Caki2 (cell line): ENCODE measurements around the gene RAPGEF4. TPM values are rescaled to one million over a fixed set of nuclear protein-coding genes. Genes with fewer than 3 reads are reported as not detected.

Experiments used
- DNase-seq: peaks from one replicate; pipeline ENCODE4 v3.0.0-alpha.2; 2015; ENCODE audit warnings: low read depth
- in situ Hi-C: cut with HindIII; loops from 2 replicates; pipeline ENCODE4 v1.10.0; 2016; ENCODE audit warnings: low sequenced_read_pairs, low pct_unique_long_range_greater_than_20kb, mixed read lengths
- total RNA-seq: library from RNA; depleted of rRNA; stranded (reverse); fragments of >200 nt; shearing (Covaris generic); gene quantifications from 2 replicates; pipeline ENCODE4 v1.2.3, GENCODE V29; 2014; ENCODE audit warnings: low replicate concordance

The RAPGEF4 gene
- total RNA-seq, 1 experiment from 2014 or later, result not detected

DNA sequence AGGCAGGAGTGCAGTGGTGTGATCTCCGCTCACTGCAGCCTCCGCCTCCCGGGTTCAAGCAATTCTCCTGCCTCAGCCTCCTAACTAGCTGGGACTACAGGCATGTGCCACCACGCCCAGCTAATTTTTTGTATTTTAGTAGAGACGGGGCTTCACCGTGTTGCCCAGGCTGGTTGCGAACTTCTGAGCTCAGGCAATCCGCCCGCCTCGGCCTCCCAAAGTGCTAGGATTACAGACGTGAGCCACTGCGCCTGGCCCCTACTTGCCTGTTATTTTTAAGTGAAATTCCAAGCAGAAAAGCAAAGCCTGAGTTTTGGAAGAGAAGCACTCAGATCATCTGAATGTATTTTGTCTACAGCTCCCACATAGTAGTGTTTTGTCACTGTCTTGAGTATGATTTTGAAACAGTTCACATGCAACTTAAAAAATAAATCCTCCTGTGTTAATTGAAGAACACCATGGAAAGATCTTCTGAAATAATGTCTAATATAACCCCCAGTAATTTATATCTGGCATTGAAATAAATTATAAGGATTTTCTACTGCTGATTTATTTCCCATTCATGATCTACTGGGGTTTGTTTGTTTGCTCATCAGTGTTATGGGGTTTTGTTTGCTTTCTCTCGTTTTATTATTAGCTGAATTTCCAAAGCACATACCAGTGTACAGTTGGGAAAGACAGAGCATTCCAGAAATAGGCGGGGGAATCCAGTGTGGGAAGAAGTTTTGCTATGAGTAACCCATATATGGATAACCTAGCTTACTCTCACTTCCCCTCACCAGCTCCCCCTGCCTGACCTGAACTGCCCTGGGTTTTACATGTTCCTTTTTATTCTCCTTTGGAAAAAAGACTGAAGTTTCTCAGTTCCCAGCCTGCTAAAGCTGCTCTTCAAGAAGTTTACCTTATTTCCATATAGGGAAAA is 259.9 kb downstream of the RAPGEF4 start:
- in situ Hi-C loops, result no loop called here
- DNase-seq, result peak; percentile 33

GRCh38 chr2:172996387-172996961 is 260.8 kb downstream of the RAPGEF4 start:
- no peak for DNase-seq

GRCh38 chr2:172997031-172997430 is 261.4 kb downstream of the RAPGEF4 start:
- DNase-seq, result no peak
- in situ Hi-C loops, result no loop called here

More at GRCh38 chr2:172996387-172996961, 260.8 kb downstream of the RAPGEF4 start:
- in situ Hi-C loops, result no loop called here

DNA sequence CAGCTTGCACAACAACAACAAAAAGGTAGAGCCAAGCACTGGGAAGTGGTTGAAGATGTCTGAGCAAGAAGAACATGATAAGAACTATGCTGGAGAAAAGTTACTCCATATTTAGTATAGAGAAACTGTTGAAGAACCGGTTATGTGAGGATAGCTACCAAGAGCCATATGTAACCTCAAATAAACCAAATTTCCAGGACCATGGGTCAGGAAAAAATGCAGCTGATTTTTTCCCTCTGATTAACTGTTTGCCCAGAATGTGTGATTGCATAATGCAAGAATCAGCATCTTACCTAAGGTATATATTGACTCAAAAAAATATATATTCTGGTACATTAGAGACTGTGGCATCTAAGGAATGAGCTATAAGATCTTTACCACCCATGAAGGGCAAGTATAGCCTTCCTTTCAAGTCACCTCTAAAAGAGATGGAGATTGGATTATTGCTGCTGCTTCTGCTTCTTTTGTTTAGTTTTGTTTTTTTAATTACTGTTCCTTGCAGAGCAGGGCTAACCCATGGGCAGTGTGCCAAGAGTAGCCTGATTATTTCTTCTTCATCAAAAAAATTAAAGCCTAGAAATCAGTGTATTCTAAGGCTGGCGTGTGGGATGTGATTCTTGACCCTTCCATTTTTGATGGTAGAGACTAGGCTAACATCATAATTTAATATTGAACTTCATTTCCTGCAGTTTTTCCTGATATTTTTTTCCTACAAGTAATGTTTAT is 263.1 kb downstream of the RAPGEF4 start:
- in situ Hi-C loops, result no loop called here
- no peak for DNase-seq

DNA sequence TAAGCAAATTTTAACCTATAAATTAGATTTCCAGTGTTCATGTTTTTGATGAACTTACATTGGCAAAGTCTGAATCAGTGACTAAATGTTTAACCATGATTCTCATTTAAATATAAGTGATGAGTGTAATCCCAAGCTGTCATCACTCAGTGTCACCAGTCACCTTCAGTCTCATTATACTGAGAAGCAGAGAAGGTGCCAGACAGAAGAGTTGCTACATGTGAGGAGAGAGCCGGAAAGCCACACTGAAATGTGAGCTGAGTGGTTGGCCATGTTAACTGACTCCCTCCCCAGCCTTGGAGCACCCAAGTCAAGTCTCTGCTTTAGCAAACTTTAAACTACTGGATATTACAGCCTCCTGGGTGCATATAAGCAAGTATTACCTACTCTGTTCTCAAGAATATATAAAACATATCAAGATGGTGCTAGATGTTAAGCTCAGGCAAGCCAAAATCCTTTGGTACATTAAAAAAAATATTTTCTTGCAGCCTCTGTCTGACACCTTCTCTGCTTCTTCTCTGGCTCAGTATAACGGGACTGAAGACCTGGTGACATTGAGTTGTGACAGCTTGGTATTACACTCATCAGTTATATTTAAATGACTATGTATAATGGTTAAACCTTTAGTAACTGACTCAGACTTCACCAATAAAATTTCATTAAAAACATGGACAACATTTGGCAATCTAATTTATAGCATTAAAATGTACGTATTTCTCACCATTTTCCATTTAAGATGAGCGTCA is 264.2 kb downstream of the RAPGEF4 start:
- no peak for DNase-seq
- in situ Hi-C loops, result loop anchor here (10.0 kb wide), 1 partner anchor 245 kb away; no protein-coding TSS in a partner anchor

DNA sequence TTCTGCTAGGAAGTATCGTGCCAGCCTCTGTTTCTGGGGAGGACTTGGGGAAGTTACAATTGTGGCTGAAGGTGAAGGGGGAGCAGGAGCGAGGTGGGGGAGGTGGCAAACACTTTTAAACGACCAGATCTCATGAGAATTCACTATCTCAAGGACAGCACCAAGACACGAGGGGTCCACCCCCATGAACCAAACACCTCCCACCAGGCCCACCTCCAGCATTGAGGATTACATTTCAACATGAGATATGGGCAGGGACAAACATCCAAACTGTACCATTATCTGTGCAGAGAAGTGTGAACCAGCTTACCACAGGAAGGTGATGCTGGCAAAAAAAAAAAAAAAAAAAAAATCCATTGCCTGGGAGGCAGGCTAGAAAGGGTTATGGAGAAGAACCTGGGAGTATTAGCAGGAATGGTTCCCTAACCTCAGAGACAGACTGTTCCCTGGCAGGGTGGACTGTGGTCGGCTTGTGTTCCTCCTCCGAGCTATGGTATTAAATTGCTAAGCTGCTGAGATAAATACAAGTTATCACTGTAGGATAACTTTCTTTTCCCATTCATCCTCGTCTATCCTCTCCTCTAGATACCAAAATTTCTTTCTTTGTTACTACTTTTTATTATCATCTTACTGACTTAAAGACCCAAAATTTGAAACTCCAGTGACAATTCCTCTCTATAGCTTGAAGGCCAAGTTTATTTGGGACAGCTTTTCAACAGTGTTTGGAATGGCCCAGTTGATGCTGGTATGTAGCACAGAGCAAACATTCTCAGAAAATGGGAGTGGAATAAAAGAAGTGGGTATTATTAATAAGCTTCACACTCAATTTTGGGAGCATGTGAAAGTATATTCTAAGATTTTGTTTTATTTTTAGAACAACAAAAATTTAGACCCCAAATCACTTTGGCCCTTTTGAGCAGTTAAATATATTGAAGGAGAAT is 266.3 kb downstream of the RAPGEF4 start:
- DNase-seq, result no peak
- in situ Hi-C loops, result loop anchor here (10.0 kb wide), 1 partner anchor 243 kb away; no protein-coding TSS in a partner anchor

DNA sequence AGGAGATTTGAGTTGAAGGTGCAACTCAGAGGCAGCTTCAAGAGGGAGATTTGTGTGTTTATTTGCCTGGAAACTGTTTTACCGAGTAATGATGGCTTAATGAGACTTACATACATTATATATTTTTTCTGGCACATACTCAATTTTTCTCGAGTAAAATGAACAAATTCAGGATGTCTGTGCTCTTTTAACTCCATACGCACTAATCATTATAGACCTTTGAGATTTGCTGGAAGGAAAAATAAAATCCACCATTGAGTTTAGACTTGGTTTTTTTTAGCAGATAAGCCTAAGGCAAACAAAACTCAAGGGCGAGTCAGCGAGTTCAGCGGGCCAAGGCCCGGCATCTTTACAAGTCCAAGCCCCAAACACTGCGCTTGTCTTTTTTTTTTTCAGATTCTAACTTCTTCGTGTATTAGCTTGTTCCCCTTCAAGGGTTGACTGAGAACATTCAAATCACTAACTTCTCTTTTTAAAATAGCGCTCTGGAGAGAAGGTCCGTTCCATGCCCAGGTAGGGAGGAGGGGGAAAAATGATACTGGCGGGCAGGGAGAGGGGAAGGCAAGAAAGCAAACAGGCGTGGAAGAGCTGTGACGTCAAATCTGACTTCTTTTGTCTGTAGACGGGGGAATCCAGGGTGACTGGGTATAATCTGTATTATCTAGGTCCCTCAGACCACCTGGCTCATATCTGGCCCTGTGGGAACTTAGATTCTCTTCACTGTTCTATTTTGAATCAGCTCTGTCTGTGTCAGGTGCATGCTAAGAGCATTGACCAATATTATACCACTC is 267.3 kb downstream of the RAPGEF4 start:
- in situ Hi-C loops, result loop anchor here (10.0 kb wide), 1 partner anchor 242 kb away; no protein-coding TSS in a partner anchor
- DNase-seq, result no peak

DNA sequence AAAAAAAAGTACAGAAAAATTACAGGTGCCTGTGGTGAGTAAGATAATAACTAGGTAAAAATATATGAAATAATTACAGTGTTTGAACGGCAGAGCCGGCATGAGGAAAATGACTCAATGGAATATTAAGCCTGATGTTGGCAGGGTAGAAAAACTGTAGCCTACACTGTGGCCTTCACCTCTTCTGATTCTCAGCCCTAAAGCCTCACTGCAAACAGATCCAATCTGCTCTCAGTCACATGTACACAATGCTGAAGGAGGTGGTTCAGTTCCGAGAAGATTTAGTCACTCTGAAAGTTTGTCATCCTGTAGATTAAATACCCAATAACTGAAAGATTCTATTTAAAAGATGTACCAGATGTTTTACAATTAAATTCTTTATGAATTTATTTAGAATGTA is 273.1 kb downstream of the RAPGEF4 start:
- no peak for DNase-seq
- in situ Hi-C loops, result loop anchor here (10.0 kb wide), 1 partner anchor 236 kb away; no protein-coding TSS in a partner anchor

GRCh38 chr2:173010233-173010632 is 274.6 kb downstream of the RAPGEF4 start:
- in situ Hi-C loops, result no loop called here
- DNase-seq, result no peak

- DNase-seq, result no peak
- in situ Hi-C loops, result no loop called here
Observed at GRCh38 chr2:173016451-173016850, 280.8 kb downstream of the RAPGEF4 start.

GRCh38 chr2:173017646-173018420 is 282.2 kb downstream of the RAPGEF4 start:
- in situ Hi-C loops, result no loop called here
- DNase-seq, result no peak

- in situ Hi-C loops, result no loop called here
- DNase-seq, result no peak
Observed at GRCh38 chr2:173019755-173020154, 284.1 kb downstream of the RAPGEF4 start.

GRCh38 chr2:173021939-173022371 is 286.3 kb downstream of the RAPGEF4 start:
- in situ Hi-C loops, result no loop called here

DNA sequence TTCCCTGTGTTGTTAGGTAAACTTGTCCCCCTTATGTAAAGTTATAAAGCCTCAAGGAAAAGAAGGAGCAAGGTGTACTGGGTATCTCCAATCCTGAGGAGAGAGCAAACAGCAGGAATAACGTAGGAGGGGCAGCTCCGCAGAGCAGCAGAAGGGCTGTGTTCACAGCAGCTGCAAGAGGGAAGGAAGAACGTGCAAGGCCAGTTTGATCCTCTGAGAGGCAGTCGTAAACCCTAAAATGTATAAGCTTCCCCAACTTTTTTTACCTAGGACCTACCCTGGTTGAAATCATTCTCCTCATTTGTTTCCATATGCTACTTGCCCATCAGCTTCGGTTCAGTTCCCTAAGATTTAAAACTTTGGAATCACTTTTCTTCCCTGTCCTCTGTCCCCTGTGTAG is 288.1 kb downstream of the RAPGEF4 start:
- in situ Hi-C loops, result no loop called here
- no peak for DNase-seq

More at GRCh38 chr2:173021939-173022371, 286.3 kb downstream of the RAPGEF4 start:
- no peak for DNase-seq

- in situ Hi-C loops, result no loop called here
- DNase-seq, result no peak
Observed at GRCh38 chr2:173026479-173026878, 290.8 kb downstream of the RAPGEF4 start.
